ENCODE data around the gene ERGIC3. TPM values are rescaled to one million over a fixed set of nuclear protein-coding genes. Genes with fewer than 3 reads are reported as not detected.

ERGIC3 gene
- total and polyA plus RNA-seq, 2 of the 4 experiments (the other 2 are of a cell fraction): 434 to 438 TPM

GRCh38 chr20:35592339-35592974 lies 50.6 kb downstream of the ERGIC3 start:
- WGBS, 2 experiments (ENCODE audit: extremely low coverage in 2 of 2, insufficient read length in 1 of 2): no CpG with 5 or more reads among the region's 2 CpGs
- H3K14ac ChIP-seq (replicated peaks; ENCODE audit: low read depth, low read length): no peak overlapping the region
- in situ Hi-C loops (cut with MboI; ENCODE audit: low sequenced_read_pairs) (no loop called here), dilution Hi-C loops (cut with HindIII; ENCODE audit: low sequenced_read_pairs, unreplicated experiment) (no loop called here), intact Hi-C loops (cut with micrococcal nuclease) (no loop called here)
- BruUV-seq (replicated peaks): no TSS peak
- H2AK9ac ChIP-seq (replicated peaks; ENCODE audit: low read depth, low read length, poor library complexity): no peak overlapping the region
- TF ChIP-seq BHLHE40 (IDR thresholded peaks at IDR 0.05; ENCODE audit: low read depth, low read length) (no peak), POLR2A (IDR thresholded peaks at IDR 0.05; ENCODE audit: low read depth, low read length) (no peak), USF2 (IDR thresholded peaks at IDR 0.05; ENCODE audit: low read depth, low read length) (no peak), RFX5 (IDR thresholded peaks at IDR 0.05; ENCODE audit: low read depth, low read length) (no peak), MXI1 (IDR thresholded peaks at IDR 0.05; ENCODE audit: borderline replicate concordance, low read depth, low read length) (no peak), SMC3 (IDR thresholded peaks at IDR 0.05; ENCODE audit: low read depth, low read length) (no peak), CHD1 (IDR thresholded peaks at IDR 0.05; ENCODE audit: low read depth, low read length) (no peak), NFE2L2 (IDR thresholded peaks at IDR 0.05; ENCODE audit: low read depth, low read length) (no peak), CEBPB (IDR thresholded peaks at IDR 0.05; ENCODE audit: low read depth, low read length) (no peak), CTCF (conservative IDR thresholded peaks at IDR 0.05; ENCODE audit: low read depth, low read length) (no peak), RAD21 (IDR thresholded peaks at IDR 0.05; ENCODE audit: low read length) (no peak)
- H3K36me3 ChIP-seq (ENCODE audit: control insufficient read depth, insufficient read depth, low read length): no peaks in the 10 kb centered on the region
- no peak overlapping the region for H3K27ac ChIP-seq (ENCODE audit: insufficient read depth, low read length)
- H3K4me2 ChIP-seq (ENCODE audit: low read depth, low read length): no peak overlapping the region
- no peaks in the 10 kb centered on the region for H3K9me3 ChIP-seq (ENCODE audit: control insufficient read depth, insufficient read depth, low read length)
- no peak overlapping the region for H3K4me3 ChIP-seq (ENCODE audit: insufficient read depth, low read depth, low read length)
- CTCF ChIA-PET: no interaction called here
- no peak overlapping the region for H3K56ac ChIP-seq (ENCODE audit: extremely low read depth, insufficient read depth, low read length)
- no peak overlapping the region for H4K8ac ChIP-seq (ENCODE audit: low read depth in 2 of 2, low read length in 2 of 2)
- no peak overlapping the region for H4K91ac ChIP-seq (ENCODE audit: insufficient read depth, low read depth, low read length)
- no peak overlapping the region for H3K9ac ChIP-seq (ENCODE audit: low read depth, low read length)
- H4K20me1 ChIP-seq (ENCODE audit: insufficient read depth, low read length): no peaks in the 10 kb centered on the region
- H3K4ac ChIP-seq (ENCODE audit: low read depth, low read length): no peak overlapping the region
- H4K5ac ChIP-seq (ENCODE audit: low read depth, low read length): no peak overlapping the region
- H2BK20ac ChIP-seq (ENCODE audit: low read depth, low read length): no peak overlapping the region
- no peaks in the 10 kb centered on the region; the same call in 1 of the 2 replicates for H3K9me1 ChIP-seq (ENCODE audit: insufficient read depth, low read length)
- POLR2A ChIA-PET (ENCODE audit: unreplicated experiment): interaction anchor here (0.7 kb wide), 1 partner anchor 420 kb away, joined by 5 read pairs; no protein-coding TSS in a partner anchor
- no peaks in the 10 kb centered on the region for H3K4me1 ChIP-seq (ENCODE audit: control insufficient read depth, insufficient read depth, low read length)
- H3K18ac ChIP-seq (ENCODE audit: low read depth, low read length): no peak overlapping the region
- no peak overlapping the region for H3K23ac ChIP-seq (ENCODE audit: low read depth, low read length)
- H2AK5ac ChIP-seq (ENCODE audit: low read depth, low read length): no peak overlapping the region
- DNase-seq (no peak), ATAC-seq (ENCODE audit: low read depth) (no peak)
- no peak overlapping the region for H2BK5ac ChIP-seq (ENCODE audit: low read depth, low read length, poor library complexity, severe bottlenecking)
- H3K79me1 ChIP-seq (ENCODE audit: low read depth in 1 of 2, low read length in 2 of 2): no peaks in the 10 kb centered on the region
- H3K27me3 ChIP-seq (ENCODE audit: control insufficient read depth, insufficient read depth, low read length): peaks cover 11% of the 10 kb centered on the region
- H2BK120ac ChIP-seq (ENCODE audit: low read depth, low read length): no peak overlapping the region
- no peak overlapping the region for H2BK15ac ChIP-seq (ENCODE audit: low read depth, low read length)
- no peak overlapping the region for H2AFZ ChIP-seq (replicated peaks; ENCODE audit: low read length, poor library complexity)

Measured in IMR-90 (cell line).